PC-9 (cell line): ENCODE results near the gene CALN1. TPM values are rescaled to one million over a fixed set of nuclear protein-coding genes. Genes with fewer than 3 reads are reported as not detected.

Source experiments
- BruUV-seq: library from RNA; stranded (reverse); fragments of 400-500 nt; replicated peaks from 2 replicates; lab custom pipeline; 2021; lab: Mats Ljungman, UMichigan
- CTCF ChIA-PET: fragments of 300-600 bp; sonication (Branson Sonifier 250); formaldehyde crosslinking; loops from one replicate; lab custom pipeline; 2022; ENCODE audit warnings: antibody characterized with exemption; lab: Charles Lee
- POLR2A ChIA-PET: fragments of 300-600 bp; sonication (Branson Sonifier 250); formaldehyde crosslinking; loops from one replicate; lab custom pipeline; 2022; ENCODE audit warnings: antibody characterized with exemption; ENCODE audit not compliant: unreplicated experiment; lab: Charles Lee
- DNase-seq, 2 experiments: peaks; one replicate each; pipeline versions ENCODE4 v3.0.0 to v3.0.0-alpha.2; 2015 to 2022; ENCODE audit warnings: mixed read lengths in 1 of 2
- H2AFZ ChIP-seq: fragments of 200-600 bp; sonication (generic); 2 replicates; pipeline ENCODE4 v1.8.1; 2017; ENCODE audit warnings: antibody characterized with exemption
- H3F3A ChIP-seq: fragments of 200-600 bp; sonication (generic); 2 replicates; pipeline ENCODE4 v1.8.1; 2017; ENCODE audit warnings: antibody characterized with exemption, mild to moderate bottlenecking, low read depth; ENCODE audit not compliant: insufficient read depth
- H3K27ac ChIP-seq: fragments of 200-600 bp; sonication (generic); 2 replicates; pipeline ENCODE4 v1.6.1; 2016; ENCODE audit warnings: mixed run types
- H3K27me3 ChIP-seq: fragments of 200-600 bp; sonication (generic); 2 replicates; pipeline ENCODE4 v1.6.1; 2016; ENCODE audit warnings: low read depth, mixed run types; ENCODE audit not compliant: insufficient read depth
- H3K36me3 ChIP-seq: fragments of 200-600 bp; sonication (generic); 2 replicates; pipeline ENCODE4 v1.6.1; 2016; ENCODE audit warnings: low read depth, mixed run types
- H3K4me1 ChIP-seq: fragments of 200-600 bp; sonication (generic); replicated peaks from 2 replicates; pipeline ENCODE4 v1.6.1; 2016; ENCODE audit warnings: mixed run types; ENCODE audit not compliant: insufficient read depth
- H3K4me2 ChIP-seq: fragments of 200-600 bp; sonication (generic); 2 replicates; pipeline ENCODE4 v1.6.1; 2017; ENCODE audit warnings: mixed run types
- H3K4me3 ChIP-seq: fragments of 200-600 bp; sonication (generic); 2 replicates; pipeline ENCODE4 v1.6.1; 2016; ENCODE audit warnings: mixed run types
- H3K79me2 ChIP-seq: fragments of 200-600 bp; sonication (generic); 2 replicates; pipeline ENCODE4 v1.6.1; 2017; ENCODE audit warnings: low read depth, mixed run types
- H3K9me2 ChIP-seq: fragments of 200-600 bp; sonication (generic); 2 replicates; pipeline ENCODE4 v1.8.1; 2017; ENCODE audit warnings: mild to moderate bottlenecking; ENCODE audit not compliant: insufficient read depth
- H3K9me3 ChIP-seq: fragments of 200-600 bp; sonication (generic); 2 replicates; pipeline ENCODE4 v1.8.1; 2016; ENCODE audit warnings: low read depth; ENCODE audit not compliant: insufficient read depth
- H4K20me1 ChIP-seq: fragments of 200-600 bp; sonication (generic); 2 replicates; pipeline ENCODE4 v1.8.1; 2017; ENCODE audit not compliant: insufficient read depth
- CTCF ChIP-seq: fragments of 200-600 bp; sonication (generic); conservative IDR thresholded peaks from 2 replicates; pipeline ENCODE4 v1.6.1; 2017; ENCODE audit warnings: mixed run types, antibody characterized with exemption, mild to moderate bottlenecking, moderate library complexity
- EZH2 ChIP-seq: fragments of 200-600 bp; sonication (generic); IDR thresholded peaks from 2 replicates; pipeline ENCODE4 v1.8.0; 2017; ENCODE audit warnings: antibody characterized with exemption, low read depth
- intact Hi-C: fragments of 100-400 bp; cut with micrococcal nuclease; formaldehyde crosslinking; loops from one replicate; pipeline ENCODE4 v1.10.0; 2022; ENCODE audit not compliant: unreplicated experiment
- total RNA-seq: library from RNA; stranded (reverse); gene quantifications from 2 replicates; pipeline ENCODE4 v1.2.3, GENCODE V29; 2021

CALN1 gene
- total RNA-seq, 1 experiment from 2014 or later, result not detected

DNA sequence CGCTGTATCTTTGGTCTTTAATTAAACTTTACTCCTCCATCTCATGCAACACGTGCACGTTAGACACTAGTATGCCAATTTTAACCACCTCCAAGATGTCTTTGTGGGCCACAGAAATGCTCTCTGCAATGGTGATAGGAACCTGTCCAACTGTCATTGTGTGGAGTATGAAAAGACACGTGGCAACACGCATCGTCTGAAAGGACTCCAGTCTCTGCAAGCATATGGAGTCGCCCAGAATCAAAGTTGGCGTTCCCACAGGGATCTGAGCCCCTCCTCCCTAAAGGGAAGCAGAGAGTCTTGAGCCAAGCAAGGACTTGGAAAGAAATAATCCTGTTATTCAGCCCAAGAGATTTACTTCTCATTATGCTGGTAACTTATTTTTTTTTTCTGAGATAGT, 301.1 kb downstream of the CALN1 start:
- Histone ChIP-seq H3K36me3 (no peaks in the 10 kb centered on the region), H3K4me2 (no peak overlapping the region), H3K9me3 (no peaks in the 10 kb centered on the region), H3K27ac (no peak overlapping the region), H4K20me1 (no peaks in the 10 kb centered on the region), H3K4me1 (no peaks in the 10 kb centered on the region), H3F3A (no peaks in the 10 kb centered on the region), H2AFZ (no peak overlapping the region), H3K79me2 (no peaks in the 10 kb centered on the region), H3K9me2 (no peaks in the 10 kb centered on the region), H3K27me3 (no peaks in the 10 kb centered on the region; the same call in 1 of the 2 replicates), H3K4me3 (no peak overlapping the region)
- DNase-seq, result no peak
- ChIA-PET CTCF (no interaction called here), POLR2A (no interaction called here)
- intact Hi-C loops, result no loop called here
- BruUV-seq, result no TSS peak
- no peak for TF ChIP-seq EZH2
- no peak for TF ChIP-seq CTCF

DNA sequence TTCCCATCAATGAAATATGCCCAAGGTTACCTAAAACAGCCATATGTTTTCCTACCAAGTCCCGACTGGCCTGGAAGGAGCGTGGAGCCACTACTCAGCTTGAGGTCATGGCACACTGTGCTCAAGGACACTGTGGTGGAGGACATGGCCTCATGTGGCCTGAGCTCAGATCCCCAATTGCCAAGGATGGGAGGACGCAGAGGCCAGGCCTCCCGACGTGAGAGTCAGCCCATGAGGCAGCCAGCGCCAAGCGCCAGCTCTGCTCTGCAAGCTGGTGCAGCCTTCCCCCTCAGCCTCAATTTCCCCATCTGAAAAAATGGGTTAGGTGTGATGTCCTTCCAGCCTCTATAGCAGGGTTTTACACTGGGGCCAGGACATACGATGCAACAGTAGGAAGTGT, 302.6 kb downstream of the CALN1 start:
- Histone ChIP-seq H3K9me2 (no peaks in the 10 kb centered on the region), H3K4me1 (no peaks in the 10 kb centered on the region), H3K79me2 (no peaks in the 10 kb centered on the region), H3K27ac (no peak overlapping the region), H3K9me3 (no peaks in the 10 kb centered on the region), H3F3A (no peaks in the 10 kb centered on the region), H2AFZ (no peak overlapping the region), H3K4me3 (no peak overlapping the region), H3K4me2 (no peak overlapping the region), H3K36me3 (no peaks in the 10 kb centered on the region), H4K20me1 (no peaks in the 10 kb centered on the region), H3K27me3 (no peaks in the 10 kb centered on the region; the same call in 1 of the 2 replicates)
- no TSS peak for BruUV-seq
- TF ChIP-seq EZH2, result no peak
- TF ChIP-seq CTCF, result no peak
- intact Hi-C loops, result no loop called here
- DNase-seq, result no peak
- ChIA-PET CTCF (no interaction called here), POLR2A (no interaction called here)

GRCh38 chr7:72106405-72106804, 305.7 kb downstream of the CALN1 start:
- H3K79me2 ChIP-seq, result no peaks in the 10 kb centered on the region
- CTCF ChIA-PET, result no interaction called here
- no peaks in the 10 kb centered on the region for H3K9me3 ChIP-seq
- H3F3A ChIP-seq, result no peaks in the 10 kb centered on the region
- no peak for DNase-seq
- intact Hi-C loops, result no loop called here
- H3K4me1 ChIP-seq, result no peaks in the 10 kb centered on the region
- no peaks in the 10 kb centered on the region for H3K9me2 ChIP-seq
- POLR2A ChIA-PET, result interaction anchor here (1.0 kb wide), 1 partner anchor 12 kb away, joined by 10 read pairs; no protein-coding TSS in a partner anchor
- no peak overlapping the region for H3K27ac ChIP-seq
- no TSS peak for BruUV-seq
- no peak overlapping the region for H3K4me2 ChIP-seq
- no peaks in the 10 kb centered on the region for H3K36me3 ChIP-seq
- peaks cover 11% of the 10 kb centered on the region for H3K27me3 ChIP-seq
- no peaks in the 10 kb centered on the region for H4K20me1 ChIP-seq
- no peak overlapping the region for H3K4me3 ChIP-seq
- no peak overlapping the region for H2AFZ ChIP-seq
- TF ChIP-seq EZH2, result no peak
- no peak for TF ChIP-seq CTCF
